Coronary artery (tissue), 2 donors: ENCODE measurements around the gene TMEM134.
"Not testable (repeated sequence)": the region's sequence is repeated elsewhere in the genome, so short reads cannot be mapped to it uniquely, and the experiment has no call there.

Experiments
- DNase-seq: peaks from one replicate; pipeline ENCODE4 v3.0.0-alpha.2; 2017; ENCODE audit warnings: low spot score
- H3K27ac ChIP-seq, 2 donors: fragments of 200-600 bp; sonication (generic); one replicate each; pipeline ENCODE4 v1.5.1; 2016 to 2019
- H3K4me3 ChIP-seq: fragments of 200-600 bp; sonication (generic); 2 replicates; pipeline ENCODE4 v1.5.1; 2016; ENCODE audit warnings: mild to moderate bottlenecking, moderate library complexity
- TF ChIP-seq, protein P1 (sequence below): fragments of 200-600 bp; sonication (generic); IDR thresholded peaks from one replicate; pipeline ENCODE4 v1.5.1; 2019; ENCODE audit warnings: antibody characterized with exemption

Gene TMEM134

DNA sequence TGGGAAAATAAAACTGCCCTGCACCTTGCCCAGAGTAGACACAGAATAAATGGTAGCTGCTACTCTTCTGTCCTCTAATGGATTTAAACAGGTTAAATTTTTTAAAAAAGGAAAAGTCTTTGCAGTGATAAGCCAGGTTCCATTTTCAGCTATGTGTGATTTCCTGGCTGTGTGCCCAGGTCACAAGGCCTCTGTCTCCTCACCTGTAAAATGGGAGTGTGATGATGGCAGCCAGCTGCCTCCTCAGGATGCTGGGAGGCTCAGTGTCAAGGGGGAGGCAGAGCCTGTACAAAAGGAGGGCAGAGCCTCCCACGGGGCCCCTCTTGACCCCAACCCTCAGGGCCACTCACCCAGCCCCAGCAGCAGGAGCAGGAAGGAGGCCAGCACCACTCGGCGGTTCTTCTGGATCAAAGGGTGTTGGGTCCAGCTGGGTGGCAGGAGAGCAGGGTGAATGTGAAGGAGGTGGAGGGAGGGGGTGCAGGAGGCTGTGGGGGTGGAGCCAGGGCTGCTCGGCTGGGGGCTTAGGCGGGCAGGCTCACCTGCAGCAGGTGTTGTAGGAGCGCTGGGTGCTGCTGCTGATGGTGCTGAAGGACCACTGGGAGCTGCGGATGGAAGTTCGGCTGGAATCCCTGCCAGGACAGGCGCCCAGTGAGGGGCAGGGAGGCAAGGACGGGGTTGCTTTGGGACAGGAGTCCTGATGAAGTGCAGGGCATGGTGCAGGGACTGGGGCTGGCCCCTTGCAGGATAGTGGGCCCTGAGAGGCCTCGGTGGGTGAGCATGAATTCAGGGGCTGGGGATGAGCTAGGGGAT, 1.9 kb downstream of the TMEM134 start:
- TF ChIP-seq, protein P1, sequence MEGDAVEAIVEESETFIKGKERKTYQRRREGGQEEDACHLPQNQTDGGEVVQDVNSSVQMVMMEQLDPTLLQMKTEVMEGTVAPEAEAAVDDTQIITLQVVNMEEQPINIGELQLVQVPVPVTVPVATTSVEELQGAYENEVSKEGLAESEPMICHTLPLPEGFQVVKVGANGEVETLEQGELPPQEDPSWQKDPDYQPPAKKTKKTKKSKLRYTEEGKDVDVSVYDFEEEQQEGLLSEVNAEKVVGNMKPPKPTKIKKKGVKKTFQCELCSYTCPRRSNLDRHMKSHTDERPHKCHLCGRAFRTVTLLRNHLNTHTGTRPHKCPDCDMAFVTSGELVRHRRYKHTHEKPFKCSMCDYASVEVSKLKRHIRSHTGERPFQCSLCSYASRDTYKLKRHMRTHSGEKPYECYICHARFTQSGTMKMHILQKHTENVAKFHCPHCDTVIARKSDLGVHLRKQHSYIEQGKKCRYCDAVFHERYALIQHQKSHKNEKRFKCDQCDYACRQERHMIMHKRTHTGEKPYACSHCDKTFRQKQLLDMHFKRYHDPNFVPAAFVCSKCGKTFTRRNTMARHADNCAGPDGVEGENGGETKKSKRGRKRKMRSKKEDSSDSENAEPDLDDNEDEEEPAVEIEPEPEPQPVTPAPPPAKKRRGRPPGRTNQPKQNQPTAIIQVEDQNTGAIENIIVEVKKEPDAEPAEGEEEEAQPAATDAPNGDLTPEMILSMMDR = no peak
- H3K27ac ChIP-seq = peak overlapping the region in 1 of 2 donors; percentile 91
- H3K4me3 ChIP-seq = no peak overlapping the region
- no peak for DNase-seq

DNA sequence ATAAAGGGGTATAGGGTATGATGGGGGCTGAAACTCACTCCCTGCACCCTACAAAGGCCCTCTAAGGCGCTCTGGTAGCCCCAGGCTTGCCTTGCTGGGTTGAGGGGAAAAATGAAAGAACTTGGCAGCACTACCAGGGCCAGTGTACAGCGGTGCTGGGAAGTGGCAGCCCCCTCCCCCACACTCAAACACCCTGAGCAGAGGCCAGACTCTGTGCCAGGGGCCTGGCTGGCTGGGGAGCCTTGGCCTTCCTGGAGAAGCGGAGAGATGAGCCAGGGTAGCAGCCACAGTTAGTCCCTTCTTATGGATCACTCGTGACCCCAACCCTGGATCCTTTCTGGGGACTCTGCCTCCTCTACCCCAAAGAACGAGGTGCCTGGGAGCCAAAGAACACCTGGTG, 2.7 kb downstream of the TMEM134 start:
- DNase-seq = no peak

DNA sequence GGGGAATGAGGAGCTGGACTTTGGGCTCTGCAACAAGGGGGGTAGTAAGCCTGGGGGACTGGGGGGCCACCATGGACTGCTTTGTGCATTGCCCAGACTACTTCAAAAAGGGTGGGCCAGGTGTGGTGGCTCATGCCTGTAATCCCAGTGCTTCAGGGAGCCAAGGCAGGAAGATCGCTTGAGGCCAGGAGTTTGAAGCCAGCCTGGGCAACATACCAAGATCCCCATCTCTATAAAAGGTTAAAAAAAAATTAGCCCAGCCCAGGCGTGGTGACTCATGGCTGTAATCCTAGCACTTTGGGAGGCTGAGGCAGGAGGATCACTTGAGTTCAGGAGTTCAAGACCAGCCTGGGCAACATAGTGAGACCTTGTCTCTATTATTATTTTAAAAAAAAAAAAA, 3.5 kb downstream of the TMEM134 start:
- not testable (repeated sequence) for DNase-seq
- H3K27ac ChIP-seq = peak overlapping the region in 1 of 2 donors; percentile 95
- peak overlapping the region; percentile 83 for H3K4me3 ChIP-seq

More for the DNA sequence above, 2.7 kb downstream of the TMEM134 start:
- TF ChIP-seq, protein P1 = no peak
- Histone ChIP-seq H3K4me3 (no peak overlapping the region), H3K27ac (no peak overlapping the region)

DNA sequence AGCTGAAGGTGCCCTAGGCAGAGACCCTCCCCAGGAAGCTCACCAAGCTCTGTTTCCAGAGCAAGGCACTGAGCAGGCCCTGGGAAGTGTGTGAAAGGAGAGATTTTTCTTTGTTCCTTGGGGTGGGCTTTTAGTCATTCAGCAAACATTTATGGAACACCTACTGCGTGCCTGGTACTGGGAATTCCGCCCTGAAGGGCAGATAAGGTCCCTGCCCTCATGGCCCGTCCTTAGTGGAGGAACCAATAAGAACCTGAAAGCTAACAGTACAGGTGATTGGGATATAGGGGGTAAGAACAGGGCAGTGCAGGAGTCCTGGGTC, 3.9 kb downstream of the TMEM134 start:
- no peak for DNase-seq
- Histone ChIP-seq H3K27ac (peak overlapping the region; percentile 80 to 95), H3K4me3 (peak overlapping the region; percentile 83)
- TF ChIP-seq, protein P1 = no peak

DNA sequence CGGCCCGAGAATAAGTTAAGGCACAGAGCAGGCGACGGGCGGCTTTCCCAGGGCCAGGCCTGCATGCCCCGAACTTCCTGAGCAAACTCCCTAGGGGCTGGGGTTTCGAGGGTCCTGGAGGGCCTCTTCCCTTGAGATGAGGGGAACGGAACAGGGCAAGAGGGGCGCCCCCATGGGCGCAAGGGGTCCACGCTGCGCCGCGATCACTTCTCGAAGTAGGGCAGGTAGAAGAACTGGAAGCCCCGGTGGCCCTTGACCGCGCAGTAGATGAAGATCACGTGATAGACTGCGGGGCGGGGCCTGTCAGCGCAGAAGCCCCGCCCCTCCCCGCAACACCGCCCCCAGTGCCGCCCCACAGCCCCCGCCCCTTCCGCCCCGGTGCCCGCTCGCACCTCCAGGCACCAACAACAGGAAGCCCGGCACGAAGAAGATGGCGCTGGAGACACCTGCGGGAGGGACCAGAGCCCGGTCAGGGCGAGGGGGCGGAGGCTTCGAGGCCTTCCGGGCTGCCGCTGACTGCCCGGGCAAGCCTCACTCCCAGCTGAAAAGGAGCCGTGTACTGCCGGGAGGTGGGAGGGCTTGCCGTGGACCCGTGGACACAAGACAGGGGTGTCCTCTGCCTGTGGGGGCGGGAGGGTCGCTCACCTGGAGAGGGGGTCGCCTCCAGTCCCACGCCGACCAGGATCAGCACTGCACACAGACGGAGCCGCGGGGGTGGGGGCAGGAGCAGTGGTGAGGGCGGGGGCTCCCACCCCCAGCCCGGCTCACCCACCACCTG, 4.5 kb downstream of the TMEM134 start:
- TF ChIP-seq, protein P1 = no peak
- H3K4me3 ChIP-seq = peak overlapping the region; percentile 83
- DNase-seq = peak; percentile 85
- H3K27ac ChIP-seq = peak overlapping the region; percentile 80 to 95

DNA sequence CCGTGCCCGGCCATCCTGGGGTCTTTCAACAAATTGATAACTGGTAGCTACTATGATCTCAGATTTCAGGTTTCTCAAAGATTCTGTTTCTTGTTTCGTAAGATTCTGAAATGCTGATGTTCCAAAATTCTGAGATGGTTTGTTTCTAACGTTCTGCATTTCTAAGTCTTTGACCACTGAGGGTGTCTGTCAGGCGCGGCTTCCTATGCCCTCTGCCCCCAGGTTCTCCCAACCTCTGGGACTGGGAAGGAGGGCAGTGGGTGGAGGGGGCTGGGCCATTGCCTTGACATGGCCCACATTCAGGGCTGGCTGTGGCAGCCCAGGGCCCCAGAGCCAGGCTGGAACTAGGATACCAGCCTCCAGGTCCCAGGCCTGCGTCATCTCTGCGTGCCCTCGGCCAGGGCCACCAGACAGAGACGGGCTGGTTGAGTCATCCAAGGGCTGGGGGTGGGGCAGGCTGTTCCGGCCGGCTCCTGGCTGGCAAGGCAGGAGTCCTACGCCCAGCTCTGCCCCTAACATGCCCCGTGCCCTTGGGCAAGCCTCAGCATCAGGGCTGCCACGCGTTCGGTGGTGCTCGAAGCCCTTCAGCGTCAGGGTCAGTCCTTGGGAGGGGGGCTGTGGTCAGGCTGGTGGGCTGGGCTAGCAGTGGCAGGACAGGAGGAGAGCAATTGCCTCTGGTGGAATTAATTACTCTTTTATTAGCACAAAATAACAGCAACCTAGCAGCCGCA, 5.2 kb downstream of the TMEM134 start:
- DNase-seq = peak; percentile 85

DNA sequence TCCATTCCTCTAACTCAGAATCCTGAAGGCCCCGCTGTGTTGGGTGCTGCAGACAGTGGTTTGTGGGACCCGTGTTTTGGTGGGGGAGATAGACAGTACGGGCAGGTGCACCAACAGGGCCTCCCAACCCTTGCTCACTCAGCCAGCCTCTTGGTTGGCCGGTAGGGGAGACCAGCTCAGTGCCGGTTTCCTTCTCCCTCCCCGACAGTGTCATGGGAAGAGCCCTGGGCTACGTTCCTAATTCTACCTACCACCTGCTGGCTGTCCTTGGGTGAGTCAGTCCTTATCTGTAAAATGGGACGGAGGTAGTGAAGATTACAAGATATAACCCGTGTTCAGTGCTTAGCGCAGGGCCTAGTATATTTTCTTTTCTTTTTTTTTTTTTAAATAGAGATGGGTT, 5.9 kb downstream of the TMEM134 start:
- no peak overlapping the region for H3K4me3 ChIP-seq
- no peak overlapping the region for H3K27ac ChIP-seq
- DNase-seq = no peak
- TF ChIP-seq, protein P1 = no peak

More for the DNA sequence above, 5.2 kb downstream of the TMEM134 start:
- Histone ChIP-seq H3K4me3 (peak overlapping the region; percentile 83), H3K27ac (peak overlapping the region; percentile 80 to 95)
- TF ChIP-seq, protein P1 = no peak
